ENCODE results near the gene ZFP57.

Gene ZFP57

DNA sequence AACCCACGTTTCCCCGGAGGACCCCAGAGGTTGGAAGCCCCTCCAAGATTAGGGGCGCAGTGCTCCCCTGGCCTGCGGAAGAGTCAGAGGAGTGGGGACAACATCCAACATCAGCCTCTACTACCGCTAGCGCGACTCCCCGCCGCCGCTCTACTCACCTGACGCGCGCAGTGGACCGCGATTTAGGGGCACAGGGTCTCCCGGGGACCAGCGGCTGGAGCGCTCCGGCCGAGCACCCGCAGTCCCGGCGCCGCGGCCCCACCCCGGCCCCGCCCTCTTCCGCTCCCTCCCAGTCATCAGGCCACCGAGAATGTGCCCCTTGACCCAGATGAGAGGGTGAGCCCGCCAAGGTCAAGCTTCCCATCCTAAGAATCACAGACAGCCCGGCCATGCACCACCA, at the start of gene ZFP57:
Gene ZFP57 (minus strand): TSS at position 249 of the 400 bp plus-strand sequence. CDS start 4,149 bp downstream, outside the sequence.
- DNase-seq (ENCODE audit: low read depth): no peak

DNA sequence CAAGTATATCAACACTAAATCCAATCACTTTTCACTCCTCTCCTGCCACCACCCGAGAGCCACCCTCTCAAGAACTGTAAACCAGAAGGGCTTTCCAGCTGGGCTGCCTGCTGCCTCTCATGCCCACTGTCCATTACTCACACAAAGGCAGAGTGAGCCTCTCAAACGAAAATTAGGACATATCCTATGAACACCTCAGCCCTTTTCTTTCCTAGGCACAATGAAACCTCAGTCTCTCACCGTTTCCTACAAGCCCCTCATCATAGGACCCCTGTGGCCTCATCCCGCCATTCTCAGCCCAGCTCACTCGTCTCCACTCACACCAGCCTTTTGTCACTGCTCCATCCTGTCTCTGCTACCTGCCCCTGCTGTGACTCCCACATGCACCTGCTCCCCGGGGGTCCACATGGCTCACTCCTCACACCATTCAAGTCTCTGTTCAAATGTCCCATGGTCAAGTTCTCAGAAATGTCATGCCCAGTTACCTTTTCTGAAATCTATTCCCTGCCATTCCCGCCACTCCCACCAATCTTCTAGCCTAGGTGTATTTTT, 49.7 kb upstream of the ZFP57 start:
- no peak for DNase-seq (ENCODE audit: low read depth)

- no peak for DNase-seq (ENCODE audit: low read depth)
Observed at GRCh38 chr6:29729774-29730328, 48.9 kb upstream of the ZFP57 start.

- DNase-seq (ENCODE audit: low read depth): no peak
Observed at GRCh38 chr6:29728875-29729270, 47.9 kb upstream of the ZFP57 start.

- no peak for DNase-seq (ENCODE audit: low read depth)
Observed at GRCh38 chr6:29728173-29728874, 47.4 kb upstream of the ZFP57 start.

- DNase-seq (ENCODE audit: low read depth): no peak
Observed at GRCh38 chr6:29727637-29728036, 46.7 kb upstream of the ZFP57 start.

- DNase-seq (ENCODE audit: low read depth): no peak
Observed at GRCh38 chr6:29726571-29727194, 45.7 kb upstream of the ZFP57 start.

GRCh38 chr6:29726001-29726400, 45.0 kb upstream of the ZFP57 start:
- no peak for DNase-seq (ENCODE audit: low read depth)

DNA sequence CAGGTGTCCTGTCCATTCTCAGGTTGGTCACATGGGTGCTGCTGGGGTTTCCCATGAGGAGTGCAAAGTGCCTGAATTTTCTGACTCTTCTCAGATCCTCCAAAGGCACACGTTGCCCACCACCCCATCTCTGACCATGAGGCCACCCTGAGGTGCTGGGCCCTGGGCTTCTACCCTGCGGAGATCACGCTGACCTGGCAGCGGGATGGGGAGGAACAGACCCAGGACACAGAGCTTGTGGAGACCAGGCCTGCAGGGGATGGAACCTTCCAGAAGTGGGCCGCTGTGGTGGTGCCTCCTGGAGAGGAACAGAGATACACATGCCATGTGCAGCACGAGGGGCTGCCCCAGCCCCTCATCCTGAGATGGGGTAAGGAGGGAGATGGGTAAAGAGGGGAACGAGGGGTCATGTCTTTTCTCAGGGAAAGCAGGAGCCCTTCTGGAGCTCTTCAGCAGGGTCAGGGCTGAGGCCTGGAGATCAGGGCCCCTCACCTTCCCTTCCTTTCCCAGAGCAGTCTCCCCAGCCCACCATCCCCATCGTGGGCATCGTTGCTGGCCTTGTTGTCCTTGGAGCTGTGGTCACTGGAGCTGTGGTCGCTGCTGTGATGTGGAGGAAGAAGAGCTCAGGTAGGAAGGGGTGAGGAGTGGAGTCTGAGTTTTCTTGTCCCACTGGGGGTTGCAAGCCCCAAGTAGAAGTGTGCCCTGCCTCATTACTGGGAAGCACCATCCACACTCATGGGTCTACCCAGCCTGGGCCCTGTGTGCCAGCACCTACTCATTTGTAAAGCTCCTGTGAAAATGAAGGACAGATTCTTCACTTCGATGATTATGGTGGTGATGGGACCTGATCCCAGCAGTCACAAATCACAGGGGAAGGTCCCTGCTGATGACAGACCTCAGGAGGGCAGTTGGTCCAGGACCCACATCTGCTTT, 44.3 kb upstream of the ZFP57 start:
- DNase-seq (ENCODE audit: low read depth): no peak

- no peak for DNase-seq (ENCODE audit: low read depth)
Observed at GRCh38 chr6:29723666-29724588, 43.0 kb upstream of the ZFP57 start.

DNA sequence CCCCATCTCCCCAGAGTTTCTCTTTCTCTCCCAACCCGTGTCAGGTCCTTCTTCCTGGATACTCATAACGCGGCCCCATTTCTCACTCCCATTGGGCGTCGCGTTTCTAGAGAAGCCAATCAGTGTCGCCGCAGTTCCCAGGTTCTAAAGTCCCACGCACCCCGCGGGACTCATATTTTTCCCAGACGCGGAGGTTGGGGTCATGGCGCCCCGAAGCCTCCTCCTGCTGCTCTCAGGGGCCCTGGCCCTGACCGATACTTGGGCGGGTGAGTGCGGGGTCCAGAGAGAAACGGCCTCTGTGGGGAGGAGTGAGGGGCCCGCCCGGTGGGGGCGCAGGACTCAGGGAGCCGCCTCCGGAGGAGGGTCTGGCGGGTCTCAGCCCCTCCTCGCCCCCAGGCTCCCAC, 42.3 kb upstream of the ZFP57 start, which contains the start of gene HLA-F:
Gene HLA-F (plus strand): TSS at position 173 of the 404 bp plus-strand sequence. CDS start 30 bp downstream, at position 203.
- peak; percentile 86 for DNase-seq (ENCODE audit: low read depth)

DNA sequence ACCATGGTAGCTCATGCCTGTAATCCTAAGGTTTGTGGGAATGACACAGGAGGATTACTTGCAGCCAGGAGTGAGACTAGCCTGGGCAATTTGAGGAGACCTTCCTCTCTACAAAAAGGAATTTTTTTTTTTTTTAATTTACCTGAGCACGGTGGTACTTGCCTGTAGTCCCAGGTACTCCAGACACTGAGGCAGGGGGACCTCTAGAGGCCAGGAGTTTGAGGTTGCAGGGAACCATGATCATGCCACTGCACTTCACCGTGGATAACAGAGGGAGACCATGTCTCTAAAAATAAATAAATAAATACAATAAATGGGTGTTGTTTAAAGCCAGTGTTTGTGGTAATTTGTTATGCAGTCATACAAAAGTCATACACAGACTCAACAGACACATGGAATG, 39.9 kb upstream of the ZFP57 start:
- DNase-seq (ENCODE audit: low read depth): no peak

GRCh38 chr6:29710281-29710941, 29.5 kb upstream of the ZFP57 start:
- no peak for DNase-seq (ENCODE audit: low read depth)

GRCh38 chr6:29709188-29709587, 28.2 kb upstream of the ZFP57 start:
- DNase-seq (ENCODE audit: low read depth): no peak

GRCh38 chr6:29708432-29709179, 27.7 kb upstream of the ZFP57 start:
- no peak for DNase-seq (ENCODE audit: low read depth)

DNA sequence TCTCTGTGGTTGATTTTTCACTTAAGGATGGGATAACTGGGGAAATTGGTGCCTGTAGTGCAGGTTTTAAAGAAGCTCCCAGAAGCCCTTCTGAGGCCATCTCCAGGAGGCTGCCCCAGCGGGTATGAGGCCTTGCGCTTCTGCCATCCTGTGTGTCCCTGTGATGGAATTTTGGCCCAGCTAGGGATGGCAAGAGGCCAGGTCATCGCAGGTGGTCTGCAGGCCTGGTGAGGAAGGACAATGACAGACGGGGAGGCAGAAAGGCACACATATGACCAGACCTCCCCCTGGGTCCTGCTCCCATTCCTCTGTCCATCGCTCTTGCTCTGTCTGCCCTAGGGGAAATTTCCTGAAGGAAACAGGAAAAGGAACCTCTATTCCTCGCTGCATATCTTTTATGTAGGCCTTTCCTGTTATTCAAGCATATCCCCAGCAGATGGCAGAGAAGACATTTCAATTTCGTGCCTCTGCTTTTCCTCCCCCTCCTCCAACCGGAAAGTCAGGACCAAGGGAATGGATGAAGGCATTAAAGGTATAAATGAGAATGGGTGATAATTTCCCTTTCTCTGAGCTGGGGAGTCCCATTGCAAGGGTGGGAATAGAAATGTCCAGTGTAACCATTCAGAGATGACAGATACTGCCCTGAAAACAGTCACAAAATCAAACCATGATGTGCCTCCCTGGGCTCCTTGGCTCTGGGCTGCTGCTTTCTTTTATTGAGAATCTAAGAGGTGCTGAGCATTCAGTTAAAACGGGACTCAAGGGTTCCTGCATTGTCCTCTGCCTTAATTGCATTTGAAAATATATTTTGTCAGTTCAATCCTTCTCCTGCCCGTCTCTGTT, 24.7 kb upstream of the ZFP57 start:
- peak; percentile 56 for DNase-seq (ENCODE audit: low read depth)

GRCh38 chr6:29702519-29703103, 21.7 kb upstream of the ZFP57 start:
- no peak for DNase-seq (ENCODE audit: low read depth)
